Measurements from ENCODE around the gene TNF.

TNF gene

DNA sequence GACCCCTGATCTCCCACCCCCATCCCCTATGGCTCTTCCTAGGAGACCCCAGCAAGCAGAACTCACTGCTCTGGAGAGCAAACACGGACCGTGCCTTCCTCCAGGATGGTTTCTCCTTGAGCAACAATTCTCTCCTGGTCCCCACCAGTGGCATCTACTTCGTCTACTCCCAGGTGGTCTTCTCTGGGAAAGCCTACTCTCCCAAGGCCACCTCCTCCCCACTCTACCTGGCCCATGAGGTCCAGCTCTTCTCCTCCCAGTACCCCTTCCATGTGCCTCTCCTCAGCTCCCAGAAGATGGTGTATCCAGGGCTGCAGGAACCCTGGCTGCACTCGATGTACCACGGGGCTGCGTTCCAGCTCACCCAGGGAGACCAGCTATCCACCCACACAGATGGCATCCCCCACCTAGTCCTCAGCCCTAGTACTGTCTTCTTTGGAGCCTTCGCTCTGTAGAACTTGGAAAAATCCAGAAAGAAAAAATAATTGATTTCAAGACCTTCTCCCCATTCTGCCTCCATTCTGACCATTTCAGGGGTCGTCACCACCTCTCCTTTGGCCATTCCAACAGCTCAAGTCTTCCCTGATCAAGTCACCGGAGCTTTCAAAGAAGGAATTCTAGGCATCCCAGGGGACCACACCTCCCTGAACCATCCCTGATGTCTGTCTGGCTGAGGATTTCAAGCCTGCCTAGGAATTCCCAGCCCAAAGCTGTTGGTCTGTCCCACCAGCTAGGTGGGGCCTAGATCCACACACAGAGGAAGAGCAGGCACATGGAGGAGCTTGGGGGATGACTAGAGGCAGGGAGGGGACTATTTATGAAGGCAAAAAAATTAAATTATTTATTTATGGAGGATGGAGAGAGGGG, 1.9 kb upstream of the TNF start:
- DNase-seq (ENCODE audit: low read depth), result no peak

DNA sequence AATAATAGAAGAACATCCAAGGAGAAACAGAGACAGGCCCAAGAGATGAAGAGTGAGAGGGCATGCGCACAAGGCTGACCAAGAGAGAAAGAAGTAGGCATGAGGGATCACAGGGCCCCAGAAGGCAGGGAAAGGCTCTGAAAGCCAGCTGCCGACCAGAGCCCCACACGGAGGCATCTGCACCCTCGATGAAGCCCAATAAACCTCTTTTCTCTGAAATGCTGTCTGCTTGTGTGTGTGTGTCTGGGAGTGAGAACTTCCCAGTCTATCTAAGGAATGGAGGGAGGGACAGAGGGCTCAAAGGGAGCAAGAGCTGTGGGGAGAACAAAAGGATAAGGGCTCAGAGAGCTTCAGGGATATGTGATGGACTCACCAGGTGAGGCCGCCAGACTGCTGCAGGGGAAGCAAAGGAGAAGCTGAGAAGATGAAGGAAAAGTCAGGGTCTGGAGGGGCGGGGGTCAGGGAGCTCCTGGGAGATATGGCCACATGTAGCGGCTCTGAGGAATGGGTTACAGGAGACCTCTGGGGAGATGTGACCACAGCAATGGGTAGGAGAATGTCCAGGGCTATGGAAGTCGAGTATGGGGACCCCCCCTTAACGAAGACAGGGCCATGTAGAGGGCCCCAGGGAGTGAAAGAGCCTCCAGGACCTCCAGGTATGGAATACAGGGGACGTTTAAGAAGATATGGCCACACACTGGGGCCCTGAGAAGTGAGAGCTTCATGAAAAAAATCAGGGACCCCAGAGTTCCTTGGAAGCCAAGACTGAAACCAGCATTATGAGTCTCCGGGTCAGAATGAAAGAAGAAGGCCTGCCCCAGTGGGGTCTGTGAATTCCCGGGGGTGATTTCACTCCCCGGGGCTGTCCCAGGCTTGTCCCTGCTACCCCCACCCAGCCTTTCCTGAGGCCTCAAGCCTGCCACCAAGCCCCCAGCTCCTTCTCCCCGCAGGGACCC, 981 bp upstream of the TNF start:
- no peak for DNase-seq (ENCODE audit: low read depth)

DNA sequence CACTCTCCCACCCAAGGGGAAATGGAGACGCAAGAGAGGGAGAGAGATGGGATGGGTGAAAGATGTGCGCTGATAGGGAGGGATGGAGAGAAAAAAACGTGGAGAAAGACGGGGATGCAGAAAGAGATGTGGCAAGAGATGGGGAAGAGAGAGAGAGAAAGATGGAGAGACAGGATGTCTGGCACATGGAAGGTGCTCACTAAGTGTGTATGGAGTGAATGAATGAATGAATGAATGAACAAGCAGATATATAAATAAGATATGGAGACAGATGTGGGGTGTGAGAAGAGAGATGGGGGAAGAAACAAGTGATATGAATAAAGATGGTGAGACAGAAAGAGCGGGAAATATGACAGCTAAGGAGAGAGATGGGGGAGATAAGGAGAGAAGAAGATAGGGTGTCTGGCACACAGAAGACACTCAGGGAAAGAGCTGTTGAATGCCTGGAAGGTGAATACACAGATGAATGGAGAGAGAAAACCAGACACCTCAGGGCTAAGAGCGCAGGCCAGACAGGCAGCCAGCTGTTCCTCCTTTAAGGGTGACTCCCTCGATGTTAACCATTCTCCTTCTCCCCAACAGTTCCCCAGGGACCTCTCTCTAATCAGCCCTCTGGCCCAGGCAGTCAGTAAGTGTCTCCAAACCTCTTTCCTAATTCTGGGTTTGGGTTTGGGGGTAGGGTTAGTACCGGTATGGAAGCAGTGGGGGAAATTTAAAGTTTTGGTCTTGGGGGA, 754 bp downstream of the TNF start:
- DNase-seq (ENCODE audit: low read depth), result no peak

DNA sequence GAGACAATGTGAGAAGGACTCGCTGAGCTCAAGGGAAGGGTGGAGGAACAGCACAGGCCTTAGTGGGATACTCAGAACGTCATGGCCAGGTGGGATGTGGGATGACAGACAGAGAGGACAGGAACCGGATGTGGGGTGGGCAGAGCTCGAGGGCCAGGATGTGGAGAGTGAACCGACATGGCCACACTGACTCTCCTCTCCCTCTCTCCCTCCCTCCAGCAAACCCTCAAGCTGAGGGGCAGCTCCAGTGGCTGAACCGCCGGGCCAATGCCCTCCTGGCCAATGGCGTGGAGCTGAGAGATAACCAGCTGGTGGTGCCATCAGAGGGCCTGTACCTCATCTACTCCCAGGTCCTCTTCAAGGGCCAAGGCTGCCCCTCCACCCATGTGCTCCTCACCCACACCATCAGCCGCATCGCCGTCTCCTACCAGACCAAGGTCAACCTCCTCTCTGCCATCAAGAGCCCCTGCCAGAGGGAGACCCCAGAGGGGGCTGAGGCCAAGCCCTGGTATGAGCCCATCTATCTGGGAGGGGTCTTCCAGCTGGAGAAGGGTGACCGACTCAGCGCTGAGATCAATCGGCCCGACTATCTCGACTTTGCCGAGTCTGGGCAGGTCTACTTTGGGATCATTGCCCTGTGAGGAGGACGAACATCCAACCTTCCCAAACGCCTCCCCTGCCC, 1.7 kb downstream of the TNF start:
- no peak for DNase-seq (ENCODE audit: low read depth)

DNA sequence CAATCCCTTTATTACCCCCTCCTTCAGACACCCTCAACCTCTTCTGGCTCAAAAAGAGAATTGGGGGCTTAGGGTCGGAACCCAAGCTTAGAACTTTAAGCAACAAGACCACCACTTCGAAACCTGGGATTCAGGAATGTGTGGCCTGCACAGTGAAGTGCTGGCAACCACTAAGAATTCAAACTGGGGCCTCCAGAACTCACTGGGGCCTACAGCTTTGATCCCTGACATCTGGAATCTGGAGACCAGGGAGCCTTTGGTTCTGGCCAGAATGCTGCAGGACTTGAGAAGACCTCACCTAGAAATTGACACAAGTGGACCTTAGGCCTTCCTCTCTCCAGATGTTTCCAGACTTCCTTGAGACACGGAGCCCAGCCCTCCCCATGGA, 2.2 kb downstream of the TNF start:
- DNase-seq (ENCODE audit: low read depth), result no peak

DNA sequence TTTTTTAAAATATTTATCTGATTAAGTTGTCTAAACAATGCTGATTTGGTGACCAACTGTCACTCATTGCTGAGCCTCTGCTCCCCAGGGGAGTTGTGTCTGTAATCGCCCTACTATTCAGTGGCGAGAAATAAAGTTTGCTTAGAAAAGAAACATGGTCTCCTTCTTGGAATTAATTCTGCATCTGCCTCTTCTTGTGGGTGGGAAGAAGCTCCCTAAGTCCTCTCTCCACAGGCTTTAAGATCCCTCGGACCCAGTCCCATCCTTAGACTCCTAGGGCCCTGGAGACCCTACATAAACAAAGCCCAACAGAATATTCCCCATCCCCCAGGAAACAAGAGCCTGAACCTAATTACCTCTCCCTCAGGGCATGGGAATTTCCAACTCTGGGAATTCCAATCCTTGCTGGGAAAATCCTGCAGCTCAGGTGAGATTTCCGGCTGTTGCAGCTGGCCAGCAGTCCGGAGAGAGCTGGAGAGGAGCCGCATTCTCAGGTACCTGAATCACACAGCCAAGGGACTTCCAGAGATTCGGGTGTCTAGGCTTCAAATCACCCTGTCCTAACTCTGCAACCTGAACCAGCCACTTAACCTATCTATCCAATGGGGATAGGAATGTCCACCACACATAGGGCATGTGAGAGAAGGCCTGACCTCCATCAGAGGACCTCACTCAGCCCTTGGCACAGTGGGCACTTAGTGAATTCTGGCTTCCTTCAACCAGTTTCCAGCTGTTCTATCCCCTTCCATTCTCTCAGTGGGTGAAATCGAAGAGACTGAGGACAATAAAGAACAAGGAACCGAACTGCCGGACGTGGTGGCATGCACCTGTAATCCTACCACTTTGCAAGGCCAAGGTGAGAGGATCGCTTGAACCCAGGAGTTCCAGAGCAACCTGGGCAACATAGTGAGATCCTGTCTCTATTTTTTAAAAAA, 3.1 kb downstream of the TNF start:
- DNase-seq (ENCODE audit: low read depth), result no peak

DNA sequence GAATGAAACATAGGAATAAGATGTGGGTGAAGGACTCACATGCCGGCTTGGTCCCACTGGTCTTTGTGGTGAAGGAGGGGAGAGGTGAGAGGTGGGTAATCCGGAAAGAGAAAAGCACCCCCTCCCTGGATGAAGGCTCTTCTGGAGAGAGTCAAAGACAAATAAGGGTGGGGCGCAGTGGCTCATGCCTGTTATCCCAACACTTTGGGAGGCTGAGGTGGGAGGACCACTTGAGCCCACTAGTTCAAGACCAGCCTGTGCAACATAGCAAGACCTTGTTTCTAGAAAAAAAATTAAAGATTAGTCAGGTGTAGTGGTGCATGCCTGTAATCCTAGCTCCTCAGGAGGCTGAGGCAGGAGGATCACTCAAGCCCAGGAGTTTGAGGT, 3.7 kb downstream of the TNF start:
- DNase-seq (ENCODE audit: low read depth), result no peak

DNA sequence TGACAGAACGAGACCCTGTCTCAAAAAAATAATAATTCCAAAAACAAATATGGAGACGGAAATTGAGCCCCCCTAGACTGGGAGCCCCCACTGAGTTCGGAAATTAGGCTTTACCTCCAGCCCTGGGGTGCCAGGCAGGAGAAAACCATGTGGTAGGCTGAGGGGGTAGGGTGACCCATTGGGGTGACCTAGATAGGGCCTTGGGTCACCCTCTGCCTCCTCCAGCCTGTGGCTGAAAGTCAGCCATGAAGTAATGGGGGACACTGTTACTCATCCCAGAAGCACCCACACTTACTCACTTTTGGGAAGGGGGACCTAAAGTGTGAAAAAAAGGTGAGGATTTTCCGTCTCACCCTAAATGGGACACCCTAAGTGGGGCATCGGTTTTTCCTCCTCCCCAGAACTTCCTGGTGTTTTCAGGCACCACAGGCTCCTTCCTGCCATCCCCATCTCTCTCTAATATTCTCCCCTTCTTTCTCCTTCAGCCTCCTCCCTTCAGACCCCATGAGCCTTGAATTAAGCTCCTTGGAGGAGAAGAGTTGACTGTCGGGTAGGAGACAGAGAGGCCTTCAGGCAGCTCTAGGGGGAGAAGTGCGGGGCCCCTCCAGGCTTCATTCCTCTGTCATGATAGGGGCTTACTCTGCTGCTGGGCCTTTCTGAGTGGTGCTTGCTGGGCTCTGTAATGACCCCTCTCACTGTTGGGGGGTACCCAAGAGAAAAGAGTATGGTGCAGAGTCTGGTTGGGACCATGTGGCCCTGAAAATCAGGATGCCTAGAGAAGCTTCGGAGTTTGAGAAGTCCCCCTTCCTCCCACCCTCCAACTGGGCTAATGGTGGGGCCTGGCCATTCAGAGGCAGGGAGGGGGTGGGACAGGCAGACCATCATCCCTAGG, 4.4 kb downstream of the TNF start:
- no peak for DNase-seq (ENCODE audit: low read depth)

DNA sequence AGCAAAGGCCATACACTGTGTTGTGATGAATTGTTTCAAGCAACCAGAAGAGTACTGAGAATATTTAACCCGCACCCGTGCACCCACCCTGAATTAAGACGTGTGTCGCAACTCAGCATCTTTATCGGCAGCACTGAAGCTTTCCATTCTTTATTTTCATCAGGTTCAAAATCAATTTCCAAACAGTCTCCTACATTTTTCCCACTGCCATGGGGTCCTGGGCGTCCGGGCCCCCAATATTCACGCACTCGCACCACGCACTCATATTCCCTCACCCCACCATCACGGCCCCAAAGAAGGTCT, 5.0 kb downstream of the TNF start:
- no peak for DNase-seq (ENCODE audit: low read depth)

DNA sequence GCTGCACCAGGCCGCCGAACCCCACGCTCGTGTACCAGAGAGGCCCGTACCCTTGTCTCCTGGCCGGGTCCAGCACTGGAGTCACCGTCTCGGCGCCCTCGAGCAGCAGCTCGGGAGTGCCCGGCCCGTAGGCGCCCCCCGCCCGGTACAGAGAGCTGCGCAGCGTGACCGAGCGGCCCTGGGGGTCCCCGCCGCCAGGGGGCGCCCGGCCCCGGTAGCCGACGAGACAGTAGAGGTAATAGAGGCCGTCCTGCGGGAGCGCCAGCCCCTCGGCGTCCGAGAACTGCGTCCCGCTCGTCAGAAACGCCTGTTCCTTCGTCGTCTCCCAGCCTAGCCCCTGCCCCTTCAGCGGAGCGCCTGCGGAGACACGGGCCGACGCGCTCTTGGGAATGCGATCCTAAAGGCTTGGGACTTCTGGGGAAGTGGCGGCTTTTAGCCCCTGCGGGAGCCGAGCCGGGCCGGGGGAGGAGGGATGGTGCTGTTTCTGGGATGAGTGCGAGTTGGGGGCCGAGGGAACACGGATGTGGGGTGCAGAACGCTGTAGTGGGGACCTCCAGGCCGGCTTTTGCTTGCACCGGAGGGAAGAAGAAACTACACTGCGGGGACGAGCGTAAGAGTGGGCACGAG, 5.6 kb downstream of the TNF start:
- DNase-seq (ENCODE audit: low read depth), result peak; percentile 52

DNA sequence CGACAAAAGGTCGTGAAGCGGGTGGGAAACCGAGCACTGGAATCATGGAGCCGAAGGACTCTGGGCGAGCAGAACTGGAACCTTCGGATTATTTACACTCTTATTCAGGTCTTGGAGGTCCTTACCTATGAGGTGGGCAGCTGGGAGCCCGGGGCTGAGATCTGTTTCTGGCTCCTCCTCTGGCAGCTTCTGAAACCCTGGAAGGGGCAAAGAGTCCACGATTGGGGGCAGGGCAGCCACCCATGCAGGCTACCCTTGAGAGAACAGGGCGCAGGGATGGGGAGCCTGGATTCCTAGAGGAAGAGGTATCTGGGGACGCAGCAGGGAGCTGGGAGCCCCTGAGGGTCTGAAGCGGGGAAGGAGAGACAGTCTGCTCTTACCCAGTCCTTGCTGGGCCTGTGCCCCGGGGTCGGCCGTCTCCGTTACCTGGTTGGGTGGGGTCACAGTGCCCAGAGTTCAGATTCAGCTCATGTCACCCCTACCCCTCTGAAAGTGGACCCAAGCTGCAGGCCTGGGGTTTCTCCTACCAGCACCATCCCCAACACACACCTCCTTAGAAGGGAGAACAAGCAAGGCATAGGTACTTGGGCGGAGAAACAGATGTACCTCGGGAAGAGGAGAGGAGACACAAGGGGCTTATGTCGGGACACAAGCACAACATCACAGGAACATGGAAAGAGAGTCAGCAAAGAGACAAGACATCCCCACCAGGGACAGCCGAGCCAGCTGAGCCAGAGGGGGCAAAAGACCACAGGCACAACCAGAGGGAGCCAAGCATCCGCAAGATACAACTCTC, 6.3 kb downstream of the TNF start:
- DNase-seq (ENCODE audit: low read depth), result no peak

DNA sequence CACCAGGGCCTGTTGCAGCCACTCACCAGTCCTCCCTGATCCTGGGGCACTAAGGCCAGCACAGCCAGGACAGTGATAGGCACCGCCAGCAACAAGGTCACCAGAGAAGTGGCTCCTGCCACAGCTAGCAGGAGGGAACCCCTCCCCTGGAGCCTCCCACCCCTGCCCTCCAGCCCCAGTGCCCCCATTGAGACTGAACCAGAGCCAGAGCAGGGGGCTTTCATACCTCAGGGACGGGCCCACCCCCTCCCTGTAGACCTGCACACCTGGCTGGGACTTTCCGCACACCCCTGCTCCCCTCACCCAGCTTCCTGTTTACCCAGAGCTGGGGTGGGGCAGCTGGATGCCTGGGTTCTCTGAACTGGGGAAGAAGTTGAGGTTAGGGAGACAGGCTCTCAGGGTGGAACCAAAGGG, 6.9 kb downstream of the TNF start, which contains the start of gene LTB:
TSS of gene LTB (minus strand) at position 195 of the 414 bp plus-strand sequence. CDS start at position 188, 7 bp downstream.
- no peak for DNase-seq (ENCODE audit: low read depth)

DNA sequence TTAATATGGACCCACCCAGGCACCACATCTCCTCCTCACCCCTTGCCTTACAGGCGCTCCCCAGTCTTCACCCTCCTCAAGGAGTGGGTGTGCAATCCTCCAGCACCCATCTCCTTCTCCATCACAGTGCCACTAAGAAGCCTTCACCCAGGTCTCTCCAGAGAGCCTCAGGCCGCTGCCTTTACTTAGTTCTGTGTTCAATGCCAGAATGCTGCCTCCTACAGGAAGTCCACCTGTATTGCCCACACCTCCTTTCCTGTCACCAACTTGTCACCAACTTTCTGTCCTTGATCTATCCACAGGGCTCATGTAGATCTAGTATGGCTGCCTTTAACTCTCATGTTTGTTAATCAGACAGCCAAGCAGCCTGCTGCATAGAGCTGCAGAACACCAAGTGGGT, 10.1 kb downstream of the TNF start:
- DNase-seq (ENCODE audit: low read depth), result no peak

DNA sequence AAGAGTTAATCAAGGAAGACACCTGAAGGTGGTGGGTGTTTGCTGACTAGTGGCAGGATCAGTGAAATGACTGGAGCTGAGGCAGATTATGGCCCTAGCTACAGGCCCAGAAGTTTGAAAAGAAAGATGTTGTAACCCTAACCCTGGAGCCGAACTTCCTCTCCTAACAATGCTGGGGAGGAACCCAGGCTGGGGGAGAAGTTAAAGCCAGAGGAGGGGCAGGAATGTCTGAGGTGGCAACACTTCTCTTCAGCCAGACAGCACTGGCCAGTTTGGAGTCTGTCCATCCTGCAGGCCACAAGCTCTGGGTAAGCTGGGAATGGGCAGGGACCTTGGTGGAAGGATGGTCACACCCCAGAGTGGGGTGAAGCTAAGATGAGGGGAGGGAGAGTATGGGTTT, 10.6 kb downstream of the TNF start, which contains the start of gene LST1:
TSS of gene LST1 (plus strand) at position 270 of the 400 bp plus-strand sequence. CDS start 1,023 bp downstream, outside the sequence.
- DNase-seq (ENCODE audit: low read depth), result no peak

DNA sequence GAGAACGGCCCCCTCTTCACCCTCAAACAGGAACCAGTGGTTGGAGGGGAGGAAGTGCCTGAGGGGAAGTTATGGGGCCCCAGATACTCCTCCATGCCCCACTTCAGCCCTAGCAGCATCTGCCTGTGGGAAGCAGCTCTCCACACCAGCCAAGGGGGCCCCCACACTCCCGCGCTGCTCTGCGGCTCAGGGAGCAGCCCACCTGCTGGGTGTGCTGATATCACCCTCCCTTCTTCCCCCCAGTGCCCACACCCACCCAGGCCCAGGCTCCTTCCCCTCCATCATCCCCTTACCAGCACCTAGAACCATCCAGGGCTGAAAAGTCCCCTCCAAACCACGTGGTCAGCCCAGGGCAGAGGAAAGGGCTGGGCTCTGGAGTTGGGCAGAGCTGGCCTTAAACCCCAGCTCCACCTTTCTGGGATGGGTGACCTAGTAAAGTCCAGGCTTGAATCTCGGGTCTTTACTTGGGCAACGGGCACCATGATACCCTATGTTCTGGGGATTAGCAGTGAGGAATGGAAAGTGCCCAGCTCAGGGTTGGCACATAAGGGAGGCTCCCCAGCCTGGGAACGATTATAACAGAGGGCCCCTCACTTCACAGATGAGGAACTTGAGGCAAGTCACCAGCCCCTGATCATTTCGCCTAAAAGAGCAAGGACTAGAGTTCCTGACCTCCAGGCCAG, 11.4 kb downstream of the TNF start:
- no peak for DNase-seq (ENCODE audit: low read depth)

DNA sequence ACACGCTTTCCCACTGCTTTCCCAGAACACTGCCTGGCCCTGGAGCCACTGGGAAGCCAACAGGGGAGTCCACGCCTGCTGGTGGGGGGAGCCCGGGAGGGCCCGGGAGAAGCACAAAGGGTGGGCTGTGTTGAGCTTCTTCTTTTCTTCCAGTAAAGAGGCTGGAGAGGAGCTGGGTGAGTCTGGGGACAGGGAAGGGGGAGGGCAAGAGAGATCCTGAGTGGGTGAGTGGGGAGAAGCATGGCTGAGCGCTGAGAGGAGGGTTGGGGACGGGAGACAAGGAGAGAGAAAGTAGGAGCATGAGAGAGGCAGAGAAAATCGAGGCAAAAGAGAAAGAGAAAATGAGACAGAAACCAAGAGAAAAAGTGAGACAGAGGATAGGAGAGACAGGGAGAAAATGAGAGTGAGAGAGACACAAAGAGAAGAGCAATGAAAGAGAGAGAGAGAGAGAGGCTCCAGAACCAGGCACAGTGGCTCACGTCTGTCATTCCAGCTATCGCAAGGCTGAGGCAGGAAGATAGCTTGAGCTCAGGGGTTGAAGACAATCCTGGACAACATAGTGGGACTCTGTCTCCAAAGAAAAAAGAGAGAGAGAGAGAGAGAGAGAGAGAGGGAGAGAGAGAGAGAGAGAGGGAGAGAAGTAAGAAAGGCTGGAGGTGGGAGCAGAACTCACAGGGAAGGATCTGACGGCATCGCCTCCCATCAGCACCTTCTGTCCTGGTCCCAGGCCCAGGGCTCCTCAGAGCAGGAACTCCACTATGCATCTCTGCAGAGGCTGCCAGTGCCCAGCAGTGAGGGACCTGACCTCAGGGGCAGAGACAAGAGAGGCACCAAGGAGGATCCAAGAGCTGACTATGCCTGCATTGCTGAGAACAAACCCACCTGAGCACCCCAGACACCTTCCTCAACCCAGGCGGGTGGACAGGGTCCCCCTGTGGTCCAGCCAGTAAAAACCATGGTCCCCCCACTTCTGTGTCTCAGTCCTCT, 12.7 kb downstream of the TNF start:
- no peak for DNase-seq (ENCODE audit: low read depth)

Data from GM04504 (cell line).